ENCODE data around the gene PPP6R3.
A peak's percentile ranks its signal among the peaks of the same experiment; 100 is the strongest.
"Not testable (repeated sequence)": the region's sequence is repeated elsewhere in the genome, so short reads cannot be mapped to it uniquely, and the experiment has no call there.

Gene PPP6R3

DNA sequence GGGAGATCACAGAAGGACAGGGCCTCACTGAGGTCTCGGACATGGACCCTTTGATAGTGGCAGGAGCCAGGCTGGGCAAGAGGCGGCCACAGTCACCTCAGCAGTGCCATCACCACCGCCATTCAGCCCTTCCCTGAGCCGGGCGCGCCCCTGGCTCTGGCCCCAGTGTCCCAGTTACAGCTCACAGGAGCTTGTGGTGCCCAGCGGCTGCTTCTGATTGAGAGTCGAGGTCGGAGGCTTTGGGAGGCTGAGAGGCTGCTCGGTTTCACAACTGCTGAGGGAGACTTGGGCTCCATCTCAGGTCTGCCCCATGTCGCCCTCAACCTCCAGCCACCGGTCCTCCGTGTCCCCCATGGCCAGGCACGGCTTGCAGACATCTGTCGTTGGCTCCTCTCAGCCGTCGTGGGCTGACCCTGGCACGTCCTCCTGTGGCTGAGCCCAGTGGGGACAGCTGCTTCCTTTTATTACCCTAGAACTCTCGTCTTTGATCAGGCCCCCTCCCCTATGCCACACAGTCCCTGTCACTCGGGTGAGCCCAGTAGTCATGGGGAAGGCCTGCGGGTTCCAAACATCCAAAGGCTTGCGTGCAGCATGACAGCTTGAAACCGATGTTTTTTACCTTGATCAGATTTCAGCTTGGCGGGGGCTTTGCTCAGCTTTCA is 28.4 kb upstream of the PPP6R3 start:
- H3K27me3 Mint-ChIP-seq (ENCODE audit: low read depth): no peaks in the 10 kb centered on the region
- H3K9me3 Mint-ChIP-seq: peaks cover 21% of the 10 kb centered on the region
- H3K27ac Mint-ChIP-seq: peak overlapping the region in 2 of 3 experiments; percentile 35 to 63
- H3K4me3 Mint-ChIP-seq: no peak overlapping the region
- H3K4me1 Mint-ChIP-seq: peaks cover 12% of the 10 kb centered on the region
- H3K36me3 Mint-ChIP-seq (ENCODE audit: low read depth): peaks cover 62% of the 10 kb centered on the region
- TF ChIP-seq, protein P1, sequence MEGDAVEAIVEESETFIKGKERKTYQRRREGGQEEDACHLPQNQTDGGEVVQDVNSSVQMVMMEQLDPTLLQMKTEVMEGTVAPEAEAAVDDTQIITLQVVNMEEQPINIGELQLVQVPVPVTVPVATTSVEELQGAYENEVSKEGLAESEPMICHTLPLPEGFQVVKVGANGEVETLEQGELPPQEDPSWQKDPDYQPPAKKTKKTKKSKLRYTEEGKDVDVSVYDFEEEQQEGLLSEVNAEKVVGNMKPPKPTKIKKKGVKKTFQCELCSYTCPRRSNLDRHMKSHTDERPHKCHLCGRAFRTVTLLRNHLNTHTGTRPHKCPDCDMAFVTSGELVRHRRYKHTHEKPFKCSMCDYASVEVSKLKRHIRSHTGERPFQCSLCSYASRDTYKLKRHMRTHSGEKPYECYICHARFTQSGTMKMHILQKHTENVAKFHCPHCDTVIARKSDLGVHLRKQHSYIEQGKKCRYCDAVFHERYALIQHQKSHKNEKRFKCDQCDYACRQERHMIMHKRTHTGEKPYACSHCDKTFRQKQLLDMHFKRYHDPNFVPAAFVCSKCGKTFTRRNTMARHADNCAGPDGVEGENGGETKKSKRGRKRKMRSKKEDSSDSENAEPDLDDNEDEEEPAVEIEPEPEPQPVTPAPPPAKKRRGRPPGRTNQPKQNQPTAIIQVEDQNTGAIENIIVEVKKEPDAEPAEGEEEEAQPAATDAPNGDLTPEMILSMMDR (IDR thresholded peaks at IDR 0.05; ENCODE audit: unreplicated experiment in 3 of 3): no peak

DNA sequence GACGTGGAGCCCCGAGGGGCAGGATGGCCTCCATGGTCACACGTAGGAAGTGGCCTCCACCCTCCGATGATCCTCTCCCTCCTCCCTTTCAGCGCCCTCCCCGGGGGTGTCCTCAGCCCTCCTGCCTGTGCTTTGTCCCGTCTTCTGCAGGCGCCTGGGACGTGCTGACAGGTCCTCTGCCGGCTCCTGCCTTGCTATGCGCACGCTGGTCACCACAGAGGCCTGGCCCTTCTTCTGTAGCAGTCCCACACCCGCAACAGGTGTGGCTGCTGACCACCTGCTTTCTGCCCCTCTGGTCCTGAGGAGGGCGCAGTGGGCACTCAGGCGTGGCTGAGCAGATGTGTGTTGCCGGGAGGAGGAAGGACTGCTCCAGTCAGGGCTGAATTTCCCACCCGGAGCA is 27.7 kb upstream of the PPP6R3 start:
- Mint-ChIP-seq H3K4me3 (no peak overlapping the region), H3K4me1 (peaks cover 16% of the 10 kb centered on the region), H3K27me3 (ENCODE audit: low read depth) (no peaks in the 10 kb centered on the region), H3K9me3 (peaks cover 21% of the 10 kb centered on the region), H3K36me3 (ENCODE audit: low read depth) (peaks cover 58% of the 10 kb centered on the region), H3K27ac (no peak overlapping the region)
- TF ChIP-seq, protein P1 (IDR thresholded peaks at IDR 0.05; ENCODE audit: unreplicated experiment in 3 of 3): no peak

DNA sequence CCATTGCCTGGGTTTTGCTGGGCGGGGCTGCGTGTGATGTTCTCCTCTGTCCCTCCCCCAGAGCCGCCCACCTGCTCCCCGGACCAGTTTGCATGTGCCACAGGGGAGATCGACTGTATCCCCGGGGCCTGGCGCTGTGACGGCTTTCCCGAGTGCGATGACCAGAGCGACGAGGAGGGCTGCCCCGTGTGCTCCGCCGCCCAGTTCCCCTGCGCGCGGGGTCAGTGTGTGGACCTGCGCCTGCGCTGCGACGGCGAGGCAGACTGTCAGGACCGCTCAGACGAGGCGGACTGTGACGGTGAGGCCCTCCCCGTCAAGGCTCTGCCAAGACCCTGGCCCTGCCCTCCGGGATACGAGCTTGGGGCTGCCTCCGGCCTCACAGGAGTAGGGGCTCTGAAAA is 27.0 kb upstream of the PPP6R3 start:
- Mint-ChIP-seq H3K36me3 (ENCODE audit: low read depth) (peaks cover 55% of the 10 kb centered on the region), H3K27ac (no peak overlapping the region), H3K4me1 (peaks cover 16% of the 10 kb centered on the region), H3K4me3 (no peak overlapping the region), H3K9me3 (peaks cover 17% of the 10 kb centered on the region), H3K27me3 (ENCODE audit: low read depth) (no peaks in the 10 kb centered on the region)
- TF ChIP-seq, protein P1 (IDR thresholded peaks at IDR 0.05; ENCODE audit: unreplicated experiment in 3 of 3): no peak

DNA sequence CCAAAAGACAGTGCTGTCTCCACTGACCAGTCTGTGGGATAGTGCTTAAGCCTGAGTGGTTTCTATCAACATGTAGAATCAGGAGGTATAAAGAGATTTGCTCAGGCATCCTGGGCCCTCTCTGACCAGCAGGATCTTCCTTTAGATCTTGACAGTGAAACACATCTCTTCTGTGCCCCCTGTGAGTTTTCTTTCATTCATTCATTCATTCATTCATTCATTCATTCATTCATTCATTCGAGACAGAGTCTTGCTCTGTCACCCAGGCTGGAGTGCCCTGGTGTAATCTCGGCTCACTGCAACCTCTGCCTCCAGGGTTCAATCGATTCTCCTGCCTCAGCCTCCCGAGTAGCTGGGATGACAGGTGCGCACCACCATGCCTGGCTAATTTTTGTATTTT is 26.4 kb upstream of the PPP6R3 start:
- Mint-ChIP-seq H3K36me3 (ENCODE audit: low read depth) (peaks cover 49% of the 10 kb centered on the region), H3K4me1 (peaks cover 16% of the 10 kb centered on the region), H3K9me3 (peaks cover 13% of the 10 kb centered on the region)
- not testable (repeated sequence) for H3K27ac Mint-ChIP-seq; H3K4me3 Mint-ChIP-seq; H3K27me3 Mint-ChIP-seq (ENCODE audit: low read depth)

DNA sequence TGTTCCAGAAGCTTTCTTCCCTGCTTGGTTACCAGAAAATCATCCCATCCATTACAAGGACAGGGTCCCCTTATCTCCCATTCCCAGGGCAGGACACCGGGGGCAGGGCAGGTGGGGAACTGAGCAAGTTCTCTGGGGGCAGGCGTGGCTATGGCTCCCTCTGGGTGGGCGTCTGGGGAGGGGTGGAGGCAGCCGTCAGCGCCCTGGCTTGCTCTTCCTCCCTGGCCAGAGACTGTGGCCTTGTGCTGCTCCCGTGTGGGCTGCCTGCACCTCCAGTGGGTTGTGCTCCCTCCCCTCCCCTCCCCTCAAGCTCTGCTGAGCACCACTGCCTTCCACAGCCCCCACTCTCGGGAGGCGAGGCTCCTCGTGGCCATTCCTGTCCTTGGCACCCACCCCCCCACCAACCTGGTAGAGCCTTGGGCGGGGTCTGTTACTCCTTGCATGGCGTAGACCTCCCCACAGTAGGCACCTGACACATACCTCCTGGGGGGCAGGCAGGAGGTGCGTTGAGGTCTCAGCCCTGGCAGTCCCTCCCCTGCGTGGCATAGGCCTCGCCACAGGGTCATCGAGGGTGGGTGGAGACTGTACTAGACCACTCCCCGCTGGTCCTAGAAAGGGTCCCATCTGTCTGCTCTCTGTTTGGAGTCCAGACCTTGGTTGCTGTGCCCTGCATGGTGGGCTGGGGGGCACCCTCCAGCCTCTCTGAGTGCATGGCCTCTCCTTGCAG is 24.2 kb upstream of the PPP6R3 start:
- Mint-ChIP-seq H3K36me3 (ENCODE audit: low read depth) (peaks cover 41% of the 10 kb centered on the region), H3K27me3 (ENCODE audit: low read depth) (no peaks in the 10 kb centered on the region), H3K4me3 (no peak overlapping the region), H3K9me3 (no peaks in the 10 kb centered on the region), H3K27ac (peak overlapping the region in 1 of 3 experiments; percentile 35), H3K4me1 (peaks cover 28% of the 10 kb centered on the region)
- TF ChIP-seq, protein P1 (IDR thresholded peaks at IDR 0.05; ENCODE audit: unreplicated experiment in 3 of 3): no peak

DNA sequence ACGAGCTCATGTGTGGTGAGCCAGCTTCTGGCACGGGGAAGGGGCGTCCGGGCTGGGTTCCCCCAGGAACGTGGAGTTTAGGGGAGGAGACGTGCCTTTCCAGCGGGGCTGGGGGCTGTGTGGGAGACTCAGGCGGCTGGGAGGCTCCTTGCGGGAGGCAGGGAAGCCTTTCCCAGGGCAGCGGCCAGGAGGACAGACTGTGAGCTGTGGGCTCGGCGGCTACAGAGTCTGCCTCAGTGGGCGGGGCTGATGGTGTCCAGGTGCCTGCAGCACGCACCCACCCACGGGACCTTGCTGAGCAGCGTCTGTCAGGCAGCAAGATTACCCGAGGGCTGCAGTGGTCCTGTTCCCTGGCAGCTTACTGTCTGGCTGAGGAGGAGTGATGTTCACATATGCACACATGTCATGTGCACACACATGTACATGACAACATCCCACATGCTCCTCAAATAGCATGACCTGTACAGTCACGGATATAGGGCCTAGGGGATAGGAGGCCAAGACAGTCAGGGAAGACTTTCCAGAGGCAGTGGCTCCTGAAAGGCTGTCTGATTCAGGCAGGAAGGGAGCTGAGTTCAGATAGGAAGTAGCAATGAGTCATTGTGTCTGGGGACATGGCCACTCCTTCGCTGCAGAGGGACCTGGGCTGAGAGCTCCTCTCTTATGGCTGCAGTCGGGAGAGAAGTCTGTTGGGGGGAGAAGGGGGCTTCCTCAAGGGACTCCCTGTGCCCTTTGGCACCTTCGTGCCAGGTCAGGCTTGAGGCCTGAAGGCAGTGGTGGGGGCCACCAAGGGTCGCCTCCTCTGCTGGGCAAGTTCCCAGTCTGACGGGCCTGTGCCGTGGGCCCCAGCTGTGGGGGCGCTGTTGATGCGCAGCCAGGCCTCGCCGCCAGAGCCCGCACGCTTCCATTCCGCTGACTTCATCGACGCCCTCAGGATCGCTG is 23.3 kb upstream of the PPP6R3 start:
- H3K27me3 Mint-ChIP-seq (ENCODE audit: low read depth): no peaks in the 10 kb centered on the region
- peaks cover 40% of the 10 kb centered on the region for H3K36me3 Mint-ChIP-seq (ENCODE audit: low read depth)
- H3K9me3 Mint-ChIP-seq: no peaks in the 10 kb centered on the region
- TF ChIP-seq, protein P1 (IDR thresholded peaks at IDR 0.05; ENCODE audit: unreplicated experiment in 3 of 3): no peak
- H3K27ac Mint-ChIP-seq: peak overlapping the region; percentile 42 to 52 (median 51)
- peaks cover 36% of the 10 kb centered on the region for H3K4me1 Mint-ChIP-seq
- H3K4me3 Mint-ChIP-seq: no peak overlapping the region
